Vagina (tissue), 2 donors: ENCODE data around the gene ITPR3.

ENCODE experiments used
- CTCF ChIP-seq, 3 experiments: fragments of 450-650 bp in 2 of 3; fragments of 200-600 bp in 1 of 3; sonication (generic) in 1 of 3; IDR thresholded peaks; one replicate each; pipeline ENCODE4 v1.5.1; 2017 to 2019; ENCODE audit warnings: antibody characterized with exemption in 3 of 3, mild to moderate bottlenecking in 2 of 3, moderate library complexity in 2 of 3
- POLR2A ChIP-seq, 2 donors: fragments of 450-650 bp; IDR thresholded peaks; one replicate each; pipeline ENCODE4 v1.6.1; 2017; ENCODE audit warnings: antibody characterized with exemption in 2 of 2, mild to moderate bottlenecking in 2 of 2, moderate library complexity in 2 of 2
- POLR2AphosphoS5 ChIP-seq, 2 donors: sonication (generic); formaldehyde crosslinking; IDR thresholded peaks; one replicate each; pipeline ENCODE4 v1.9.0; 2017; ENCODE audit warnings: antibody characterized with exemption in 2 of 2, mild to moderate bottlenecking in 2 of 2, low read depth in 1 of 2; ENCODE audit not compliant: insufficient read depth in 1 of 2

GRCh38 chr6:33729059-33729458, 107.9 kb downstream of the ITPR3 start:
- TF ChIP-seq CTCF (IDR thresholded peaks at IDR 0.05) (no peak), POLR2AphosphoS5 (IDR thresholded peaks at IDR 0.05; ENCODE audit: insufficient read depth in 1 of 2, low read depth in 1 of 2) (no peak), POLR2A (IDR thresholded peaks at IDR 0.05) (no peak)
